GM23338 (cell line): ENCODE results near the gene ELMO2. TPM values are rescaled to one million over a fixed set of nuclear protein-coding genes. Genes with fewer than 3 reads are reported as not detected.

Experiments
- ATAC-seq: fragments of 200-7000 bp; cut with Tn5 transposase; 3 replicates; pipeline ENCODE4 v1.9.1; 2020
- DNase-seq: peaks from one replicate; pipeline ENCODE4 v3.0.0-alpha.2; 2015; ENCODE audit warnings: low spot score
- H2AFZ ChIP-seq: fragments of 200-600 bp; sonication (generic); 2 replicates; pipeline ENCODE4 v1.8.0; 2016; ENCODE audit warnings: antibody characterized with exemption, mild to moderate bottlenecking, moderate library complexity
- H3F3A ChIP-seq: fragments of 200-600 bp; sonication (generic); replicated peaks from 2 replicates; pipeline ENCODE4 v1.8.0; 2017; ENCODE audit warnings: antibody characterized with exemption, mixed run types, low read depth
- H3K27ac ChIP-seq: fragments of 200-600 bp; sonication (generic); 2 replicates; pipeline ENCODE4 v1.6.1; 2016; ENCODE audit warnings: low read depth
- H3K27me3 ChIP-seq: fragments of 200-600 bp; sonication (generic); 2 replicates; pipeline ENCODE4 v1.8.0; 2016; ENCODE audit warnings: mild to moderate bottlenecking, mixed run types, moderate library complexity; ENCODE audit not compliant: insufficient read depth
- H3K36me3 ChIP-seq: fragments of 200-600 bp; sonication (generic); 2 replicates; pipeline ENCODE4 v1.8.0; 2016; ENCODE audit warnings: mild to moderate bottlenecking; ENCODE audit not compliant: insufficient read depth
- H3K4me1 ChIP-seq: fragments of 200-600 bp; sonication (generic); 2 replicates; pipeline ENCODE4 v1.8.0; 2016; ENCODE audit warnings: mild to moderate bottlenecking, moderate library complexity; ENCODE audit not compliant: insufficient read depth
- H3K4me2 ChIP-seq: fragments of 200-600 bp; sonication (generic); 2 replicates; pipeline ENCODE4 v1.7.1; 2017; ENCODE audit warnings: mixed run types
- H3K4me3 ChIP-seq: fragments of 200-600 bp; sonication (generic); 2 replicates; pipeline ENCODE4 v1.6.1; 2016; ENCODE audit warnings: mixed run types
- H3K79me2 ChIP-seq: fragments of 200-600 bp; sonication (generic); replicated peaks from 2 replicates; pipeline ENCODE4 v1.8.0; 2017; ENCODE audit warnings: mild to moderate bottlenecking; ENCODE audit not compliant: insufficient read depth
- H3K9me2 ChIP-seq: fragments of 200-600 bp; sonication (generic); 2 replicates; pipeline ENCODE4 v1.8.0; 2017; ENCODE audit not compliant: insufficient read depth
- H4K20me1 ChIP-seq: fragments of 200-600 bp; sonication (generic); replicated peaks from 2 replicates; pipeline ENCODE4 v1.8.0; 2017; ENCODE audit warnings: mild to moderate bottlenecking; ENCODE audit not compliant: insufficient read depth
- H3K27ac Mint-ChIP-seq: 2 replicates; pipeline ENCODE4 v1.8.0; 2020; ENCODE audit warnings: inconsistent platforms, mild to moderate bottlenecking, moderate library complexity, mixed read lengths
- H3K27me3 Mint-ChIP-seq: 3 replicates; pipeline ENCODE4 v1.8.0; 2022; ENCODE audit warnings: low read depth, mild to moderate bottlenecking, moderate library complexity, mixed read lengths, inconsistent platforms; ENCODE audit not compliant: insufficient read depth, poor library complexity
- H3K36me3 Mint-ChIP-seq: 3 replicates; pipeline ENCODE4 v1.8.0; 2021; ENCODE audit warnings: low read depth, mild to moderate bottlenecking, inconsistent platforms, moderate library complexity, mixed read lengths
- H3K4me1 Mint-ChIP-seq: 3 replicates; pipeline ENCODE4 v1.8.0; 2020; ENCODE audit warnings: mild to moderate bottlenecking, inconsistent platforms, mixed read lengths
- H3K4me3 Mint-ChIP-seq: 3 replicates; pipeline ENCODE4 v1.8.0; 2021; ENCODE audit warnings: moderate library complexity, mild to moderate bottlenecking, inconsistent platforms, mixed read lengths
- H3K9me3 Mint-ChIP-seq: 3 replicates; pipeline ENCODE4 v1.8.0; 2020; ENCODE audit warnings: moderate library complexity, mild to moderate bottlenecking, inconsistent platforms, mixed read lengths
- CREB1 ChIP-seq: fragments of 250-450 bp; sonication (Bioruptor Pico); IDR thresholded peaks from 2 replicates; pipeline ENCODE4 v1.5.0; 2020; ENCODE audit warnings: low read depth, mild to moderate bottlenecking, moderate library complexity
- CTCF ChIP-seq, 2 experiments: fragments of 200-600 bp in 1 of 2; sonication (generic) in 1 of 2; conservative IDR thresholded peaks; 2 replicates each; pipeline versions ENCODE4 v1.5.1 to v1.6.1; 2016 to 2017; ENCODE audit warnings: antibody characterized with exemption in 2 of 2, low read depth in 2 of 2, mild to moderate bottlenecking in 2 of 2, moderate library complexity in 1 of 2
- ETS1 ChIP-seq: IDR thresholded peaks from 2 replicates; pipeline ENCODE4 v1.6.1; 2016; ENCODE audit warnings: antibody characterized with exemption
- EZH2 ChIP-seq: fragments of 200-600 bp; sonication (generic); IDR thresholded peaks from one replicate; pipeline ENCODE4 v1.8.0; 2017; ENCODE audit warnings: antibody characterized with exemption, mild to moderate bottlenecking, low read depth; ENCODE audit not compliant: unreplicated experiment
- EZH2phosphoT487 ChIP-seq: fragments of 200-600 bp; sonication (generic); IDR thresholded peaks from one replicate; pipeline ENCODE4 v1.8.1; 2018; ENCODE audit warnings: antibody characterized with exemption; ENCODE audit not compliant: unreplicated experiment
- JUNB ChIP-seq: IDR thresholded peaks from one replicate; pipeline ENCODE4 v1.6.1; 2016; ENCODE audit warnings: antibody characterized with exemption; ENCODE audit not compliant: unreplicated experiment
- NANOG ChIP-seq: IDR thresholded peaks from 2 replicates; pipeline ENCODE4 v1.6.1; 2016; ENCODE audit warnings: antibody characterized with exemption, borderline replicate concordance
- POLR2AphosphoS5 ChIP-seq: IDR thresholded peaks from 2 replicates; pipeline ENCODE4 v1.6.1; 2016; ENCODE audit warnings: antibody characterized with exemption, low read depth
- STAT1 ChIP-seq: IDR thresholded peaks from one replicate; pipeline ENCODE4 v1.6.1; 2016; ENCODE audit warnings: antibody characterized with exemption; ENCODE audit not compliant: unreplicated experiment
- ZNF114 ChIP-seq: fragments of 250-450 bp; sonication (Bioruptor Pico); IDR thresholded peaks from 2 replicates; pipeline ENCODE4 v1.5.0; 2020; ENCODE audit warnings: mild to moderate bottlenecking, moderate library complexity
- ZNF331 ChIP-seq: fragments of 250-450 bp; sonication (Bioruptor Pico); IDR thresholded peaks from 2 replicates; pipeline ENCODE4 v1.5.0; 2020; ENCODE audit warnings: low read depth, mild to moderate bottlenecking, moderate library complexity
- polyA plus RNA-seq: library from polyadenylated mRNA; unstranded; fragments of >200 nt; fragmentation: Nextera tagmentation; extraction: Ambion mirVana; gene quantifications from 2 replicates; pipeline ENCODE4 v1.2.1, GENCODE V29; 2016
- total RNA-seq: library from RNA; depleted of rRNA; stranded (reverse); fragments of >200 nt; shearing (Covaris generic); gene quantifications from 2 replicates; pipeline ENCODE4 v1.2.3, GENCODE V29; 2014
- TF ChIP-seq, protein P1 (sequence below): IDR thresholded peaks from one replicate; pipeline ENCODE4 v1.6.1; 2018; ENCODE audit warnings: antibody characterized with exemption; ENCODE audit not compliant: unreplicated experiment
- TF ChIP-seq, protein P2 (sequence below): fragments of 250-450 bp; sonication (Bioruptor Pico); IDR thresholded peaks from 2 replicates; pipeline ENCODE4 v1.5.0; 2020; ENCODE audit warnings: mild to moderate bottlenecking, moderate library complexity

The ELMO2 gene
- total and polyA plus RNA-seq, 2 experiments from 2014 or later: 15.1 to 44.1 TPM

DNA sequence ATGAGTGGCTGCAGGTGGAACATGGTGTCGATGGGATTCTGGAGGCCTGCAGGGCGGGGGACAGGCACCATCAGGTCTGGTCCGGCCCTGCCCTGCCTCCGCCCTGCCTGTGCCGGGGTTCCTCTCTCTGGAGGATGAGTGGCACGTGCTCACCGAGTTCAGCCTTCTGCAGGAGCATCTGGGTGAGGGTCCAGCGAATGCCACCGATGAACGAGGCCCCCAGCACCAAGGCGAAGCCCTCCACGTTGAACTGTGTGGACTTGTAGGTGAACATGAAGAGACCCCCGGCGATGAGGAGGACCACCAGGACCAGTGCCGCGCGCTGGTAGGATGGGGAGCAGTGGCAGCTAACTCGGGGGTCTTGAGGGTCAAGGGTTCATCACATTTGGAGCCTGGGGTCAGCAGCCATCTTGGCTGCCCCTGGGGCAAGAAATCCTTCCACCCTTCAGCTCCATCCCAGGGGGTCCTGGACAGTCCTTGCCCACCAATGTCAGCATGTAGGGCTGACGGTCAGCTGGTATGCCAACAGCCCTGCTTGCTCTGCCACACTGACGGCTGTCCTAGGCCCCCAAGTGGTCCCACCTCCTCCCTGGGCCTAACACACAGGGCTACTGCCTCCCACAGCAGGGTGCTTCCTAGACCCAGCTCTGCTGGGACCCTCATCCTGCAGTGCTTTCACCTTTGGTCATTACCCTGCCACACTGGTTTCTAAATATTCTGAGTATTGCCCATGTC lies 51.3 kb downstream of the ELMO2 start:
- TF ChIP-seq CREB1 (no peak), ETS1 (no peak), POLR2AphosphoS5 (no peak), NANOG (no peak), CTCF (conservative IDR thresholded peaks at IDR 0.05; ENCODE audit: low read depth in 2 of 2) (no peak), EZH2 (no peak), JUNB (no peak), EZH2phosphoT487 (no peak), ZNF331 (CRISPR knock-in tag) (no peak), ZNF114 (CRISPR knock-in tag) (no peak), STAT1 (no peak)
- TF ChIP-seq, protein P1, sequence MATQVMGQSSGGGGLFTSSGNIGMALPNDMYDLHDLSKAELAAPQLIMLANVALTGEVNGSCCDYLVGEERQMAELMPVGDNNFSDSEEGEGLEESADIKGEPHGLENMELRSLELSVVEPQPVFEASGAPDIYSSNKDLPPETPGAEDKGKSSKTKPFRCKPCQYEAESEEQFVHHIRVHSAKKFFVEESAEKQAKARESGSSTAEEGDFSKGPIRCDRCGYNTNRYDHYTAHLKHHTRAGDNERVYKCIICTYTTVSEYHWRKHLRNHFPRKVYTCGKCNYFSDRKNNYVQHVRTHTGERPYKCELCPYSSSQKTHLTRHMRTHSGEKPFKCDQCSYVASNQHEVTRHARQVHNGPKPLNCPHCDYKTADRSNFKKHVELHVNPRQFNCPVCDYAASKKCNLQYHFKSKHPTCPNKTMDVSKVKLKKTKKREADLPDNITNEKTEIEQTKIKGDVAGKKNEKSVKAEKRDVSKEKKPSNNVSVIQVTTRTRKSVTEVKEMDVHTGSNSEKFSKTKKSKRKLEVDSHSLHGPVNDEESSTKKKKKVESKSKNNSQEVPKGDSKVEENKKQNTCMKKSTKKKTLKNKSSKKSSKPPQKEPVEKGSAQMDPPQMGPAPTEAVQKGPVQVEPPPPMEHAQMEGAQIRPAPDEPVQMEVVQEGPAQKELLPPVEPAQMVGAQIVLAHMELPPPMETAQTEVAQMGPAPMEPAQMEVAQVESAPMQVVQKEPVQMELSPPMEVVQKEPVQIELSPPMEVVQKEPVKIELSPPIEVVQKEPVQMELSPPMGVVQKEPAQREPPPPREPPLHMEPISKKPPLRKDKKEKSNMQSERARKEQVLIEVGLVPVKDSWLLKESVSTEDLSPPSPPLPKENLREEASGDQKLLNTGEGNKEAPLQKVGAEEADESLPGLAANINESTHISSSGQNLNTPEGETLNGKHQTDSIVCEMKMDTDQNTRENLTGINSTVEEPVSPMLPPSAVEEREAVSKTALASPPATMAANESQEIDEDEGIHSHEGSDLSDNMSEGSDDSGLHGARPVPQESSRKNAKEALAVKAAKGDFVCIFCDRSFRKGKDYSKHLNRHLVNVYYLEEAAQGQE: no peak
- TF ChIP-seq, protein P2, sequence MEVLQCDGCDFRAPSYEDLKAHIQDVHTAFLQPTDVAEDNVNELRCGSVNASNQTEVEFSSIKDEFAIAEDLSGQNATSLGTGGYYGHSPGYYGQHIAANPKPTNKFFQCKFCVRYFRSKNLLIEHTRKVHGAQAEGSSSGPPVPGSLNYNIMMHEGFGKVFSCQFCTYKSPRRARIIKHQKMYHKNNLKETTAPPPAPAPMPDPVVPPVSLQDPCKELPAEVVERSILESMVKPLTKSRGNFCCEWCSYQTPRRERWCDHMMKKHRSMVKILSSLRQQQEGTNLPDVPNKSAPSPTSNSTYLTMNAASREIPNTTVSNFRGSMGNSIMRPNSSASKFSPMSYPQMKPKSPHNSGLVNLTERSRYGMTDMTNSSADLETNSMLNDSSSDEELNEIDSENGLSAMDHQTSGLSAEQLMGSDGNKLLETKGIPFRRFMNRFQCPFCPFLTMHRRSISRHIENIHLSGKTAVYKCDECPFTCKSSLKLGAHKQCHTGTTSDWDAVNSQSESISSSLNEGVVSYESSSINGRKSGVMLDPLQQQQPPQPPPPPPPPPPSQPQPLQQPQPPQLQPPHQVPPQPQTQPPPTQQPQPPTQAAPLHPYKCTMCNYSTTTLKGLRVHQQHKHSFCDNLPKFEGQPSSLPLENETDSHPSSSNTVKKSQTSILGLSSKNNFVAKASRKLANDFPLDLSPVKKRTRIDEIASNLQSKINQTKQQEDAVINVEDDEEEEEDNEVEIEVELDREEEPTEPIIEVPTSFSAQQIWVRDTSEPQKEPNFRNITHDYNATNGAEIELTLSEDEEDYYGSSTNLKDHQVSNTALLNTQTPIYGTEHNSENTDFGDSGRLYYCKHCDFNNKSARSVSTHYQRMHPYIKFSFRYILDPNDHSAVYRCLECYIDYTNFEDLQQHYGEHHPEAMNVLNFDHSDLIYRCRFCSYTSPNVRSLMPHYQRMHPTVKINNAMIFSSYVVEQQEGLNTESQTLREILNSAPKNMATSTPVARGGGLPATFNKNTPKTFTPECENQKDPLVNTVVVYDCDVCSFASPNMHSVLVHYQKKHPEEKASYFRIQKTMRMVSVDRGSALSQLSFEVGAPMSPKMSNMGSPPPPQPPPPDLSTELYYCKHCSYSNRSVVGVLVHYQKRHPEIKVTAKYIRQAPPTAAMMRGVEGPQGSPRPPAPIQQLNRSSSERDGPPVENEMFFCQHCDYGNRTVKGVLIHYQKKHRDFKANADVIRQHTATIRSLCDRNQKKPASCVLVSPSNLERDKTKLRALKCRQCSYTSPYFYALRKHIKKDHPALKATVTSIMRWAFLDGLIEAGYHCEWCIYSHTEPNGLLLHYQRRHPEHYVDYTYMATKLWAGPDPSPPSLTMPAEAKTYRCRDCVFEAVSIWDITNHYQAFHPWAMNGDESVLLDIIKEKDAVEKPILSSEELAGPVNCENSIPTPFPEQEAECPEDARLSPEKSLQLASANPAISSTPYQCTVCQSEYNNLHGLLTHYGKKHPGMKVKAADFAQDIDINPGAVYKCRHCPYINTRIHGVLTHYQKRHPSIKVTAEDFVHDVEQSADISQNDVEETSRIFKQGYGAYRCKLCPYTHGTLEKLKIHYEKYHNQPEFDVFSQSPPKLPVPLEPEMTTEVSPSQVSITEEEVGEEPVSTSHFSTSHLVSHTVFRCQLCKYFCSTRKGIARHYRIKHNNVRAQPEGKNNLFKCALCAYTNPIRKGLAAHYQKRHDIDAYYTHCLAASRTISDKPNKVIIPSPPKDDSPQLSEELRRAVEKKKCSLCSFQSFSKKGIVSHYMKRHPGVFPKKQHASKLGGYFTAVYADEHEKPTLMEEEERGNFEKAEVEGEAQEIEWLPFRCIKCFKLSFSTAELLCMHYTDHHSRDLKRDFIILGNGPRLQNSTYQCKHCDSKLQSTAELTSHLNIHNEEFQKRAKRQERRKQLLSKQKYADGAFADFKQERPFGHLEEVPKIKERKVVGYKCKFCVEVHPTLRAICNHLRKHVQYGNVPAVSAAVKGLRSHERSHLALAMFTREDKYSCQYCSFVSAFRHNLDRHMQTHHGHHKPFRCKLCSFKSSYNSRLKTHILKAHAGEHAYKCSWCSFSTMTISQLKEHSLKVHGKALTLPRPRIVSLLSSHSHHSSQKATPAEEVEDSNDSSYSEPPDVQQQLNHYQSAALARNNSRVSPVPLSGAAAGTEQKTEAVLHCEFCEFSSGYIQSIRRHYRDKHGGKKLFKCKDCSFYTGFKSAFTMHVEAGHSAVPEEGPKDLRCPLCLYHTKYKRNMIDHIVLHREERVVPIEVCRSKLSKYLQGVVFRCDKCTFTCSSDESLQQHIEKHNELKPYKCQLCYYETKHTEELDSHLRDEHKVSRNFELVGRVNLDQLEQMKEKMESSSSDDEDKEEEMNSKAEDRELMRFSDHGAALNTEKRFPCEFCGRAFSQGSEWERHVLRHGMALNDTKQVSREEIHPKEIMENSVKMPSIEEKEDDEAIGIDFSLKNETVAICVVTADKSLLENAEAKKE (CRISPR knock-in tag): no peak
- H3K27me3 Mint-ChIP-seq: peaks cover 24% of the 10 kb centered on the region

More for the DNA sequence above, 51.3 kb downstream of the ELMO2 start:
- peaks cover 10% of the 10 kb centered on the region for H3K4me1 ChIP-seq
- 0 out of 2 replicates have a peak, but pooled peaks cover 7% of the 10 kb centered on the region for H3K79me2 ChIP-seq
- no peak overlapping the region for H3K27ac Mint-ChIP-seq
- peaks cover 14% of the 10 kb centered on the region for H3K36me3 Mint-ChIP-seq
- H3K27ac ChIP-seq: no peak overlapping the region
- H3K4me3 ChIP-seq: no peak overlapping the region
- H3K27me3 ChIP-seq: no peaks in the 10 kb centered on the region
- DNase-seq (no peak), ATAC-seq (no peak)
- H3K9me3 Mint-ChIP-seq: no peaks in the 10 kb centered on the region
- peaks cover 13% of the 10 kb centered on the region for H3K4me1 Mint-ChIP-seq
- H2AFZ ChIP-seq: no peak overlapping the region
- H3F3A ChIP-seq: no peaks in the 10 kb centered on the region
- no peaks in the 10 kb centered on the region; the same call in 1 of the 2 replicates for H4K20me1 ChIP-seq
- no peak overlapping the region for H3K4me3 Mint-ChIP-seq
- H3K9me2 ChIP-seq: no peaks in the 10 kb centered on the region
- no peak overlapping the region for H3K4me2 ChIP-seq
- H3K36me3 ChIP-seq: no peaks in the 10 kb centered on the region
